Endodermal cell (in vitro differentiated cells): ENCODE data around the gene PRUNE1. TPM values are rescaled to one million over a fixed set of nuclear protein-coding genes. Genes with fewer than 3 reads are reported as not detected.
A peak's percentile ranks its signal among the peaks of the same experiment; 100 is the strongest.

ENCODE experiments used
- DNase-seq: peaks from one replicate; pipeline ENCODE4 v3.0.0-alpha.2; 2017
- H3K27ac ChIP-seq: 2 replicates; pipeline ENCODE4 v1.5.1; 2013; ENCODE audit warnings: mild to moderate bottlenecking, low read depth, low read length, moderate library complexity
- H3K27me3 ChIP-seq: 2 replicates; pipeline ENCODE4 v1.6.1; 2013; ENCODE audit warnings: mild to moderate bottlenecking, low read length, moderate library complexity; ENCODE audit not compliant: insufficient read depth, control insufficient read depth, poor library complexity, severe bottlenecking
- H3K36me3 ChIP-seq: 2 replicates; pipeline ENCODE4 v1.7.0; 2013; ENCODE audit warnings: mild to moderate bottlenecking, low read length, moderate library complexity; ENCODE audit not compliant: control insufficient read depth, insufficient read depth
- H3K4me1 ChIP-seq: one replicate; pipeline ENCODE4 v1.7.0; 2013; ENCODE audit warnings: low read length; ENCODE audit not compliant: control insufficient read depth, insufficient read depth
- H3K4me3 ChIP-seq: 2 replicates; pipeline ENCODE4 v1.5.1; 2013; ENCODE audit warnings: mild to moderate bottlenecking, low read length, moderate library complexity
- H3K9ac ChIP-seq: 2 replicates; pipeline ENCODE4 v1.6.1; 2013; ENCODE audit warnings: mild to moderate bottlenecking, low read length, moderate library complexity; ENCODE audit not compliant: poor library complexity, severe bottlenecking; ENCODE audit errors: extremely low read depth
- H3K9me3 ChIP-seq: 2 replicates; pipeline ENCODE4 v1.6.1; 2013; ENCODE audit warnings: mild to moderate bottlenecking, low read length, moderate library complexity; ENCODE audit not compliant: control insufficient read depth
- H3K27ac Mint-ChIP-seq: 2 replicates; pipeline ENCODE4 v1.8.0; 2020; ENCODE audit warnings: mixed read lengths
- H3K27me3 Mint-ChIP-seq: 2 replicates; pipeline ENCODE4 v1.8.0; 2021; ENCODE audit warnings: mild to moderate bottlenecking, mixed read lengths; ENCODE audit not compliant: insufficient read depth
- H3K36me3 Mint-ChIP-seq: 2 replicates; pipeline ENCODE4 v1.8.0; 2020; ENCODE audit warnings: low read depth, mixed read lengths
- H3K4me1 Mint-ChIP-seq: 2 replicates; pipeline ENCODE4 v1.8.0; 2020; ENCODE audit warnings: mixed read lengths
- H3K4me3 Mint-ChIP-seq: 2 replicates; pipeline ENCODE4 v1.8.0; 2020; ENCODE audit warnings: mild to moderate bottlenecking, moderate library complexity, mixed read lengths
- H3K9me3 Mint-ChIP-seq: 2 replicates; pipeline ENCODE4 v1.8.0; 2020; ENCODE audit warnings: mild to moderate bottlenecking, mixed read lengths
- CTCF ChIP-seq: fragments of 200-600 bp; sonication (generic); conservative IDR thresholded peaks from 2 replicates; pipeline ENCODE4 v1.5.0; 2021; ENCODE audit warnings: antibody characterized with exemption, mild to moderate bottlenecking
- WGBS, 2 experiments: methylation state at CpG; one replicate each; pipeline versions ENCODE4 v1.1.5 to v1.1.7; 2013; ENCODE audit warnings: missing lambda C conversion rate in 2 of 2, mixed read lengths in 1 of 2; ENCODE audit not compliant: insufficient coverage in 1 of 2, insufficient read length in 1 of 2; 5-methylcytosine and 5-hydroxymethylcytosine counted together
- long read RNA-seq, 4 experiments: library from polyadenylated mRNA in 2 of 4; library from RNA in 1 of 4; library from capped mRNA in 1 of 4; stranded (forward) in 3 of 4; unstranded in 1 of 4; transcript quantifications; one replicate each; pipeline ENCODE4 v2.0.0, GENCODE V29; 2020 to 2021; ENCODE audit warnings: inconsistent platforms in 1 of 4
- polyA plus RNA-seq, 2 experiments: library from polyadenylated mRNA; stranded (reverse); fragments of 50-300 nt; gene quantifications; one replicate each; pipeline ENCODE4 v1.2.3, GENCODE V29; 2013
- total RNA-seq, 2 donors: library from RNA; stranded (reverse); fragmentation: NEBNext Ultra II Directional in 1 of 2; extraction: Animal tissue kit (Norgen Biotek cat#: 25700) in 1 of 2; gene quantifications; 2 replicates in 1 of 2; 3 replicates in 1 of 2; pipeline ENCODE4 v1.2.1, GENCODE V29; 2021

Gene PRUNE1
- 10 to 100 TPM; 23.8 to 29.3 TPM for total RNA-seq
- 25.6 TPM for polyA plus RNA-seq (2013, experiment 1 of 2)
- polyA plus RNA-seq (2013, experiment 2 of 2) = 22.5 TPM
- long read RNA-seq, experiment 1, partial matches to known transcripts = 2 of 14 reads
- long read RNA-seq, experiment 1, other reads (novel, unspliced or antisense) = 8 of 14 reads
- long read RNA-seq, experiment 2, transcript PRUNE1-204 (7 exons, 2,788 nt) = minor isoform, 9 of 62 reads
- long read RNA-seq, experiment 2, transcript PRUNE1-201 (8 exons, 2,997 nt) = major isoform, 14 of 62 reads
- long read RNA-seq, experiment 2, partial matches to known transcripts = 4 of 62 reads
- long read RNA-seq, experiment 2, other reads (novel, unspliced or antisense) = 30 of 62 reads
- long read RNA-seq, experiment 3, transcript PRUNE1-201 (8 exons, 2,997 nt) = major isoform, 21 of 59 reads
- long read RNA-seq, experiment 3, transcript PRUNE1-204 (7 exons, 2,788 nt) = minor isoform, 13 of 59 reads
- long read RNA-seq, experiment 3, partial matches to known transcripts = 1 of 59 reads
- long read RNA-seq, experiment 3, other reads (novel, unspliced or antisense) = 22 of 59 reads
- long read RNA-seq, experiment 4, partial matches to known transcripts = 4 of 14 reads
- long read RNA-seq, experiment 4, other reads (novel, unspliced or antisense) = 4 of 14 reads

GRCh38 chr1:151008244-151009205, at the start of gene PRUNE1:
Gene PRUNE1 (plus strand): TSS chr1:151008449. CDS start chr1:151008633, 184 bp downstream.
- peak within 1 kb of the TSS; percentile 97 for H3K27ac Mint-ChIP-seq
- peaks cover 9% of the 10 kb centered on the region for H3K4me1 ChIP-seq
- 1 to 3% methylated on average over 52 to 69 of the region's 69 CpGs for WGBS, 2 experiments
- peaks cover 34% of the 10 kb centered on the region for H3K4me1 Mint-ChIP-seq
- DNase-seq = peak; percentile 98
- H3K4me3 ChIP-seq = peak within 1 kb of the TSS; percentile 97
- H3K9me3 Mint-ChIP-seq = no peaks in the 10 kb centered on the region
- H3K27me3 ChIP-seq = no peaks in the 10 kb centered on the region
- no peaks in the 10 kb centered on the region for H3K9me3 ChIP-seq
- peak within 1 kb of the TSS; percentile 85 for H3K9ac ChIP-seq
- no peak for TF ChIP-seq CTCF
- H3K4me3 Mint-ChIP-seq = peak within 1 kb of the TSS; percentile 98
- H3K36me3 Mint-ChIP-seq = no peaks in the 10 kb centered on the region
- H3K27me3 Mint-ChIP-seq = no peaks in the 10 kb centered on the region
- H3K27ac ChIP-seq = peak within 1 kb of the TSS; percentile 88
- no peaks in the 10 kb centered on the region for H3K36me3 ChIP-seq

- Histone ChIP-seq H3K4me1 (no peaks in the 10 kb centered on the region), H3K9me3 (no peaks in the 10 kb centered on the region), H3K9ac (no peak overlapping the region), H3K4me3 (no peak overlapping the region), H3K27me3 (no peaks in the 10 kb centered on the region), H3K27ac (no peak overlapping the region), H3K36me3 (peaks cover 90% of the 10 kb centered on the region)
- no peaks in the 10 kb centered on the region for H3K27me3 Mint-ChIP-seq
- no peaks in the 10 kb centered on the region for H3K4me1 Mint-ChIP-seq
- peaks cover 87% of the 10 kb centered on the region for H3K36me3 Mint-ChIP-seq
- DNase-seq = no peak
- H3K4me3 Mint-ChIP-seq = no peak overlapping the region
- no peaks in the 10 kb centered on the region for H3K9me3 Mint-ChIP-seq
- 96% methylated on average over 5 to 7 of the region's 7 CpGs for WGBS, 2 experiments
- no peak overlapping the region for H3K27ac Mint-ChIP-seq
- TF ChIP-seq CTCF = no peak
These were observed 47.6 kb upstream of the PRUNE1 start for GRCh38 chr1:150960646-150961045.

GRCh38 chr1:150961756-150962155, 46.5 kb upstream of the PRUNE1 start:
- no peak overlapping the region for H3K4me3 Mint-ChIP-seq
- WGBS, 2 experiments = 90 to 100% methylated on average over 3 to 4 of the region's 4 CpGs
- DNase-seq = no peak

More at GRCh38 chr1:150961756-150962155, 46.5 kb upstream of the PRUNE1 start:
- H3K9me3 ChIP-seq = no peaks in the 10 kb centered on the region
- H3K36me3 Mint-ChIP-seq = peaks cover 89% of the 10 kb centered on the region
- H3K27me3 Mint-ChIP-seq = no peaks in the 10 kb centered on the region
- no peaks in the 10 kb centered on the region for H3K4me1 ChIP-seq
- H3K27ac ChIP-seq = no peak overlapping the region
- H3K9me3 Mint-ChIP-seq = no peaks in the 10 kb centered on the region
- H3K27me3 ChIP-seq = no peaks in the 10 kb centered on the region
- H3K4me1 Mint-ChIP-seq = no peaks in the 10 kb centered on the region
- no peak for TF ChIP-seq CTCF
- H3K36me3 ChIP-seq = peaks cover 94% of the 10 kb centered on the region
- H3K9ac ChIP-seq = no peak overlapping the region
- H3K27ac Mint-ChIP-seq = no peak overlapping the region
- no peak overlapping the region for H3K4me3 ChIP-seq
